ENCODE measurements around the gene OOSP2.

- TF ChIP-seq CTCF (IDR thresholded peaks at IDR 0.05; ENCODE audit: insufficient read depth, low read depth, low read length): no peak
- TF ChIP-seq EZH2 (IDR thresholded peaks at IDR 0.05; ENCODE audit: insufficient read depth, low read length): no peak
These were observed 45.7 kb downstream of the OOSP2 start for GRCh38 chr11:60085909-60086308.
